Left colon (tissue), 2 donors: ENCODE measurements around the gene MTMR2. TPM values are rescaled to one million over a fixed set of nuclear protein-coding genes. Genes with fewer than 3 reads are reported as not detected.
"Not testable (repeated sequence)": the region's sequence is repeated elsewhere in the genome, so short reads cannot be mapped to it uniquely, and the experiment has no call there.

Source experiments
- ATAC-seq: fragments of 200-7000 bp; cut with Tn5 transposase; one replicate; pipeline ENCODE4 v1.9.1; 2020; ENCODE audit warnings: mild to moderate bottlenecking, moderate library complexity
- DNase-seq, 2 donors: peaks; one replicate each; pipeline ENCODE4 v3.0.0-alpha.2; 2020
- intact Hi-C, 2 donors: fragments of 100-400 bp; cut with DNase I in 1 of 2; cut with micrococcal nuclease in 1 of 2; formaldehyde crosslinking; loops; one replicate each; pipeline versions ENCODE4 v1.11.2 to v1.14.0; 2022; cut with DNase I, micrococcal nuclease
- total RNA-seq, 2 donors: library from RNA; stranded (reverse); fragmentation: NEBNext Ultra II Directional; extraction: Animal tissue kit (Norgen Biotek cat#: 25700); gene quantifications; one replicate each; pipeline ENCODE4 v1.2.1, GENCODE V29; 2021
- donor health status: DM: no; HTN: no; CAD: no.
- donor health status: DM: yes; HTN: yes; CAD: no.

The MTMR2 gene
- total RNA-seq, 2 donors from 2014 or later: 17.1 to 22.7 TPM

DNA sequence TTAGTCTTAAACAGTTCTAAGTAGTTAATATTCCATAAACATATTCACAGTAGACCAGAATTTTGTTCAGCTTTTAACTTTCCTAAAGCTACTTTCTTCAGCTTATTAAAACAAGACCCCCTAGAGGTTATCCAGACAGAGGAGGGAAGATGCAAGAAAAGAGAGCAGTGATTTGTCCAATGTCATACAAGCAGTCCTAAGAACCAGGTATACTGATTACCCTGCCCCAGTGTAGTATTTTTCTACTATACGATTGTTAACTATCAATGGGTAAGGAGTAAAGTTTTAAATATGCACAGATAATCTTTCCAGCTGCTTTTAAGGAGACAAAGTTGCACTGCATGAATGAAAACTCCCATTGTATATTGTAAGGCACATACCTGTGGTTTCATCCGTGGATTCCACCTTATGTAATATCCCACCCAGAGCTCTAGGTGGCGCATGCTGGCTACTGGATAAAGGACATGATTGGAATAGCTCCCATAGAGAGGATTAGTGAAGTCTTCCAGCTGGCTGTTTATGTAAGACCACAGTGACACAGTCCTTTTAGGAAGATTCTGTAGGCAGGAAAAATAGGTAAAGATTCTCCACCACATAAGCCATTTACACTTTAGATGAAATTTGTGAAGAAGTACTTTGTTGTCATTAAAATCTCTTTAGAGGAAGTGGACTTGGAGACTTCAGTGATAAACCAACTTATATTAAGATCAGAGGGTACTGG is 88.0 kb downstream of the MTMR2 start:
- intact Hi-C loops: loop anchor here in 1 of 2 donors (10.0 kb wide), 1 partner anchor 559 kb away; the partner anchor contains the start of gene JRKL
- DNase-seq (peak; percentile 38 to 44), ATAC-seq (peak; percentile 94)

- intact Hi-C loops: loop anchor here in 1 of 2 donors (10.0 kb wide), 1 partner anchor 559 kb away; the partner anchor contains the start of gene JRKL
- no peak for ATAC-seq
- DNase-seq: no peak
These were observed 88.6 kb downstream of the MTMR2 start for GRCh38 chr11:95835351-95835750.

- ATAC-seq (no peak), DNase-seq (no peak)
- intact Hi-C loops: loop anchor here in 1 of 2 donors (10.0 kb wide), 1 partner anchor 561 kb away; the partner anchor contains the start of gene JRKL
These were observed 90.5 kb downstream of the MTMR2 start for GRCh38 chr11:95833378-95833777.

DNA sequence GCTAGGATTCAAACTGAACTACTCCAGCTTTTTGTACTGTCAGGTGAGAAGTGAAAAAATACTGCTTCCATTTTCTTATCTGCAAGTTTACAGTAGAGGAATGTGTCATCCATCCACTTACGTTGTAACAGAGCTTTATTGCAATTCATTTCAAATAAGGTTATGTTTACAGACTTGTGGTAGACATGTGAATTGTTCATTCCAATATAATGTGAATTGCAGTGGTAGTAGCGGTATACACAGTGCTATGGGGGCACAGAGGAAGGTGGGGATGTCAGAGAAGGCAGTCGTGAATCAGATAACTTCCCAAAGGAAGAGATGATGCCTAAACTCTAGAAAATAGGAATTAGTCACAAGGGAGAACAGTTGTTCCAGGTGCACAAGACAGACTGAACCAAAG is 91.1 kb downstream of the MTMR2 start:
- intact Hi-C loops: loop anchor here in 1 of 2 donors (10.0 kb wide), 1 partner anchor 562 kb away; the partner anchor contains the start of gene JRKL
- ATAC-seq: peak; percentile 72
- DNase-seq: no peak

DNA sequence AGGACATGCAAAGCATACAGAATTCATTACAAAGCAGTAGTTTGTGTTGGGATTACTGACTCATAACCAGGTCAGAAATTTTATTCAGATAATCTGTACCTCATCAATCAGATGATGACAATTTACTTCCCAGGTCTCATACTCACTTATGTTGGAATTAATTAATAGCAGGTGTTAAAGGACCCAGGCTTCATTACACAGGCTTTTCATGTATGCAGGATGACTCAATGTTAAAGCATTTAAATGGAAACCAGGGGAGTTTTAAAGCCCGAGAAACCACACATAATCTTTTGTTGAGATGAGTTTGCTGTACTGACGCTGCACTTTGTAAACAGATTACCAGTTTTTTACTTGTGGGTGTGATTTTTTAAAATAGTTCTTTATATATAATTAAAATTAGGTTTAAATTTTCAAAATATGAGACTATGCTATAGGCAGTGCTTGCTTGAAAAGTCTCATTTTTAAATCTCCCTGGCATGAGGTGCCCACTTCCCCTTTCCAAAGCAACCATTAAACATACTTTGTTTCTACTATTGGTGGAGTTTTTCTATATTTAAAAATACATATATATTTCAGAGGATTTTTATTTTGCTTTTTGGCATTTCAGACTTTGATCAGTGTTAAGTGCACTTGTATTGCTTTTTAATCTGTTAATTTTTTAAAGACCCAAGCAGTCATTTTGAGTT is 92.6 kb downstream of the MTMR2 start:
- no peak for ATAC-seq
- no peak for DNase-seq
- intact Hi-C loops: loop anchor here in 1 of 2 donors (10.0 kb wide), 1 partner anchor 563 kb away; the partner anchor contains the start of gene JRKL

- intact Hi-C loops: loop anchor here in 1 of 2 donors (10.0 kb wide), 1 partner anchor 565 kb away; the partner anchor contains the start of gene JRKL
- no peak for DNase-seq
- ATAC-seq: no peak
These were observed 94.2 kb downstream of the MTMR2 start for GRCh38 chr11:95829580-95830259.

DNA sequence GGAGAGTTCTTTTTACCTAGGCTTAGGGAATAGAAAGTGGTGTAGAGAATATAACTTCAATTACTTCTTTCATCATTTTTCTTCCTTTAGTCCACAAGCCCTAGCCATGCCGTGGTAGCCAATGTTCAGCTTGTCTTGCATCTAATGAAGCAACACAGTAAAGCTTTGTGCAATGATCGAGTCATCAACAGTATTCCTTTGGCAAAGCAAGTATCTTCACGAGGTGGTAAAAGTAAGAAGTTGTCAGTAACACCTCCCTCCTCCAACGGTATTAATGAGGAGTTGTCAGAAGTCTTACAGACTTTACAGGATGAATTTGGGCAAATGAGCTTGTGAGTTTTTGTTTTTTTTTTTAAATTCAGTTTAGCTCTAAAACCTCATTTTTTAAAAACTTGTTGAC is 96.2 kb downstream of the MTMR2 start:
- no peak for ATAC-seq
- intact Hi-C loops: no loop called here
- DNase-seq: no peak

DNA sequence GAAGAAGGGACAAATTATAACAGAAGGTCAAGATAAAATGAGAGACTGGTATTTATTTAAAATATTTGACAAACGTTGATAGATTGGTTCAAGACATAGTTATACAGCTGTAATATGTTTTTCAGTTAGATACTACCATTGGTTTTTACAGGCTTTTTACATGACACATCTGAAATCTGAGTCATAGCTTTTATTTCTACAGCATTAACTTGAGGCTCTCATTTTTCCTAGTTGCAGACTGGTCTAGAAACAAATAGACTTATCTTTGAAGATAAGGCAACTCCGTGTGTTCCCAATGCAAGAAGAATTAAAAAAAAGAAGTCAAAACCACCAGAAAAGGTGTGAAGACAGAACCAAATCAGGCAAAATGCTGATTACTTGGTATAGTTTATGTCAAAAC is 102.3 kb downstream of the MTMR2 start:
- intact Hi-C loops: no loop called here
- DNase-seq: no peak
- no peak for ATAC-seq

DNA sequence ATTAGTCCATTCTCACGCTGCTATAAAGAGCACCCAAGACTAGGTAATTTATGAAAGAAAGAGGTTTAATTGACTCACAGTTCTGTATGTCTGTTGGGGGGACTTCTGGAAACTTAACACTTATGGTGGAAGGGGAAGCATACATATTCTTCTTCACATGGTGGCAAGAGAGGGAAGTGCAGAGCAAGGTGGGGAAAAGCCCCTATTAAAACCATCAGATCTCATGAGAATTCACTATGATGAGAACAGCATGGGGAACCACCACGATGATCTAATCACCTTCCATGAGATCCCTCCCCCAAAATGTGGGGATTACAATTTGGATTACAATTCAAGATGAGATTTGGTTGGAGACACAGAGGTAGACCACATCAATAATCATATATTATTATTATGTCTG is 107.9 kb downstream of the MTMR2 start:
- intact Hi-C loops: no loop called here
- DNase-seq (no peak), ATAC-seq (no peak)

DNA sequence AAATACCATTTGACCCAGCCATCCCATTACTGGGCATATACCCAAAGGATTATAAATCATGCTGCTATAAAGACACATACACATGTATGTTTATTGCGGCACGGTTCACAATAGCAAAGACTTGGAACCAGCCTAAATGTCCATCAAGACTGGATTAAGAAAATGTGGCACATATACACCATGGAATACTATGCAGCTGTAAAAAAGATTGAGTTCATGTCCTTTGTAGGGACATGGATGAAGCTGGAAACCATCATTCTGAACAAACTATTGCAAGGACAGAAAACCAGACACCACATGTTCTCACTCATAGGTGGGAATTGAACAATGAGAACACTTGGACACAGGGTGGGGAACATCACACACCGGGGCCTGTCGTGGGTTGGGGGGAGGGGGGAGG is 112.9 kb downstream of the MTMR2 start:
- DNase-seq, ATAC-seq, intact Hi-C loops: not testable (repeated sequence)

DNA sequence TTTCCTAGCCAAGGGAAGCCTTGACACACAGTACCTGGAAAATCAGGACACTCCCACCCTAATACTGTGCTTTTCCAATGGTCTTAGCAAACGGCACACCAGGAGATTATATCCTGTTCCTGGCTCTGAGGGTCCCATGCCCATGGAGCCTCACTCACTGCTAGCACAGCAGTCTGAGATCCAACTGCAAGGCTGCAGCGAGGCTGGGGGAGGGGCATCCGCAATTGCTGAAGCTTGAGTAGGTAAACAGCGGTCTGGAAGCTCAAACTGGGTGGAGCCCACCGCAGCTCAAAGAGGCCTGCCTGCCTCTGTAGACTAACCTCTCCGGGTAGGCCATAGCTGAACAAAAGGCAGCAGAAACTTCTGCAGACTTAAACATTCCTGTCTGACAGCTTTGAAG is 117.4 kb downstream of the MTMR2 start:
- ATAC-seq, intact Hi-C loops: not testable (repeated sequence)

GRCh38 chr11:95805869-95806268 is 118.0 kb downstream of the MTMR2 start:
- intact Hi-C loops: no loop called here
- ATAC-seq (no peak), DNase-seq (no peak)

More for the DNA sequence above, 117.4 kb downstream of the MTMR2 start:
- not testable (repeated sequence) for DNase-seq

DNA sequence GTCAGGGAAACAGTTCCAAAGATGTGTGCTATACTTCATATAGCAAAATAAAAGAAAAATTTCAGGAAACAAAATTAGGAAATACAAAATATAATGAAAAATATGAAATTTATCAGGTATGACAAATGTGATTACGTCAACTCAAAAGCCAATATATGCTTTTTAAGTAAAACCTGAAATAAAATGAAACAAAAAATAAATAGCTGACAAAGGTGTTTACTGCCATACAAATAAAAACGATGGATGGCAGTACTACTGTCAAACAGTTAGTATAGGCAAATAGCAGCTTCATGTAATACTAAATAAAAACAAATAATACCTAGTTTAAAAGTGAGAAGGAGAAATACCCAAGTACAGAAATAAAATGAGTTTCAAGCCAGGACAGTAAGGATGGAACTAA is 119.9 kb downstream of the MTMR2 start:
- no peak for DNase-seq
- intact Hi-C loops: no loop called here
- no peak for ATAC-seq

- ATAC-seq (no peak), DNase-seq (no peak)
- intact Hi-C loops: no loop called here
These were observed 121.1 kb downstream of the MTMR2 start for GRCh38 chr11:95802806-95803205.

- ATAC-seq (no peak), DNase-seq (no peak)
- intact Hi-C loops: no loop called here
These were observed 123.5 kb downstream of the MTMR2 start for GRCh38 chr11:95800438-95800837.

- intact Hi-C loops: no loop called here
- ATAC-seq (no peak), DNase-seq (no peak)
These were observed 124.4 kb downstream of the MTMR2 start for GRCh38 chr11:95799546-95799945.

GRCh38 chr11:95796501-95796900 is 127.4 kb downstream of the MTMR2 start:
- intact Hi-C loops: no loop called here
- ATAC-seq: no peak
- no peak for DNase-seq

DNA sequence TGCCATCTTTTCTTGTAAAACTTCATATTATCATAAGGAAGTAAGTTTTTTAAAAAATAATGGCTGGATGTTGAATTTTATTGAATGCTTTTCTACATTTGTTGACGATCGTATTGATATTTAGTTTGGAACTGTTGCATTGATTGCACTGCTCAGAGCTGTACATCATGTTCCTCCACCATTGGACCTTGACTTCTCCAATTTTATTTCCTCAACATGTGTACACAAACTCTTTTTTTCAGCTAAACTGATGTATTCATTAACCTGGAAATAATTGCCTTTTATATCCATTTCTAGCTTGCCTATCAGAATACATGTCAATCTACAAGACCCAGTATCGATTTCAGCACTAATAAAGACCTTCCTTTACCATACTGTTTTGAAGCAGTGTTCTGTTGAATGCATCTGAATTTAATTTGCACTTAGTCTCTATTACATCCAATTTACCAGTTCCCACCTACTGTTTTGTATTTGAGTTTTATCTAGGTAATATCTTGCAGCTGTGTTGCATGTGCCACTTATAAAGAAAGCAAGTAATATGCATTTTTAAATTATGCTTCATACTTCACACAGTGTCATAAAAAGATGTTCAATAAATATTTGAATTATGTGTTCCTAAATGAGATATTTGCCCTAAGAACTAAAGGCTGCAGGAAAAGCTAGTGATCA is 128.1 kb downstream of the MTMR2 start:
- intact Hi-C loops: no loop called here
- ATAC-seq (peak; percentile 45), DNase-seq (no peak)

GRCh38 chr11:95794086-95794485 is 129.8 kb downstream of the MTMR2 start:
- intact Hi-C loops: no loop called here
- DNase-seq: no peak
- no peak for ATAC-seq
